Measurements from ENCODE around the gene CCDC57. TPM values are rescaled to one million over a fixed set of nuclear protein-coding genes. Genes with fewer than 3 reads are reported as not detected.

Gene CCDC57
- total RNA-seq, 1 experiment from 2014 or later = 140 TPM

DNA sequence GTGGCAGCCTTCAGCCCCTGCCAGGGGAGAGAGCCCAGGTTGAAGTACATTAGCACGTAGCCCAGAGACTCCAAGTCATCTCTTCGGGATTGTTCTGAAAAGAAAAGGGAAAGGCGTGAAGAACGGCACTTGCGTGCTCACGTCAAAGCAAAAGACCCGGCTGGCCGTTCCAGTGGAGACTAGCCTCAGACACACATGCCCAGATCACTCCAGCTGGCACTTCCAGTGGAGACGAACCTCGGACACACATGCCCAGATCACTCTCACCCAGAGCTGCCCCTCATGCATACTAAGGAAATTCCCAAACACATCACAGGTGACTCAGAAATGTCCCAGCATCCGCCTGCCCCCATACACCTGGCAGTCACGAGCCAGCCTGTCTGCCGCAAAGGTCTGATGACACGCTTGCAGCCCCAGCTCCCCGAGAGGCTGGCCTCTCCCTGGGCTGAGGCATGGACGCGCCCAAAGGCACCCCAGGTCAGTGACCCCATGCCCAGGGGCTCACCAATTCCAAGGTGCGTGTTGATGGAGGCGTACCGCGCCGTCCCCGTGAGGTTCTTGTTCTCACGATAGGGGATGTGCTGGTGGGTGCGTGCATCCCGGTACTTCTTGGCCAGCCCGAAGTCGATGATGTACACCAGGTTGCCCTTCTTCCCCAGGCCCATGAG is 40.0 kb upstream of the CCDC57 start:
- Histone ChIP-seq H3K27ac (no peak overlapping the region), H3K36me3 (ENCODE audit: low read depth) (peaks cover 9% of the 10 kb centered on the region; the same call in 1 of the 2 replicates), H2AFZ (no peak overlapping the region), H3K4me2 (no peak overlapping the region), H3K27me3 (ENCODE audit: insufficient read depth, low read depth) (no peaks in the 10 kb centered on the region), H4K20me1 (ENCODE audit: insufficient read depth) (peaks cover 78% of the 10 kb centered on the region), H3F3A (ENCODE audit: insufficient read depth, low read depth) (peaks cover 35% of the 10 kb centered on the region), H3K4me1 (replicated peaks; ENCODE audit: insufficient read depth) (peaks cover 7% of the 10 kb centered on the region), H3K9me3 (ENCODE audit: insufficient read depth, low read depth) (no peaks in the 10 kb centered on the region), H3K9me2 (ENCODE audit: insufficient read depth) (no peaks in the 10 kb centered on the region), H3K79me2 (ENCODE audit: low read depth) (peaks cover 45% of the 10 kb centered on the region), H3K4me3 (no peak overlapping the region)
- TF ChIP-seq EZH2 (IDR thresholded peaks at IDR 0.05; ENCODE audit: low read depth) = no peak
- TF ChIP-seq, protein P1, sequence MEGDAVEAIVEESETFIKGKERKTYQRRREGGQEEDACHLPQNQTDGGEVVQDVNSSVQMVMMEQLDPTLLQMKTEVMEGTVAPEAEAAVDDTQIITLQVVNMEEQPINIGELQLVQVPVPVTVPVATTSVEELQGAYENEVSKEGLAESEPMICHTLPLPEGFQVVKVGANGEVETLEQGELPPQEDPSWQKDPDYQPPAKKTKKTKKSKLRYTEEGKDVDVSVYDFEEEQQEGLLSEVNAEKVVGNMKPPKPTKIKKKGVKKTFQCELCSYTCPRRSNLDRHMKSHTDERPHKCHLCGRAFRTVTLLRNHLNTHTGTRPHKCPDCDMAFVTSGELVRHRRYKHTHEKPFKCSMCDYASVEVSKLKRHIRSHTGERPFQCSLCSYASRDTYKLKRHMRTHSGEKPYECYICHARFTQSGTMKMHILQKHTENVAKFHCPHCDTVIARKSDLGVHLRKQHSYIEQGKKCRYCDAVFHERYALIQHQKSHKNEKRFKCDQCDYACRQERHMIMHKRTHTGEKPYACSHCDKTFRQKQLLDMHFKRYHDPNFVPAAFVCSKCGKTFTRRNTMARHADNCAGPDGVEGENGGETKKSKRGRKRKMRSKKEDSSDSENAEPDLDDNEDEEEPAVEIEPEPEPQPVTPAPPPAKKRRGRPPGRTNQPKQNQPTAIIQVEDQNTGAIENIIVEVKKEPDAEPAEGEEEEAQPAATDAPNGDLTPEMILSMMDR (conservative IDR thresholded peaks at IDR 0.05) = no peak
- no TSS peak for BruUV-seq (replicated peaks)
- no peak for DNase-seq
- ChIA-PET CTCF (no interaction called here), POLR2A (ENCODE audit: unreplicated experiment) (no interaction called here)
- intact Hi-C loops (cut with micrococcal nuclease; ENCODE audit: unreplicated experiment) = no loop called here

GRCh38 chr17:82250868-82251500 is 38.3 kb upstream of the CCDC57 start:
- no peak overlapping the region for H2AFZ ChIP-seq
- ChIA-PET POLR2A (ENCODE audit: unreplicated experiment) (no interaction called here), CTCF (no interaction called here)
- no peak for DNase-seq
- intact Hi-C loops (cut with micrococcal nuclease; ENCODE audit: unreplicated experiment) = no loop called here
- peaks cover 49% of the 10 kb centered on the region for H3F3A ChIP-seq (ENCODE audit: insufficient read depth, low read depth)
- H3K27ac ChIP-seq = no peak overlapping the region
- BruUV-seq (replicated peaks) = no TSS peak
- no peak overlapping the region for H3K4me3 ChIP-seq
- TF ChIP-seq, protein P1 (conservative IDR thresholded peaks at IDR 0.05) = no peak
- TF ChIP-seq EZH2 (IDR thresholded peaks at IDR 0.05; ENCODE audit: low read depth) = no peak
- peaks cover 30% of the 10 kb centered on the region for H3K79me2 ChIP-seq (ENCODE audit: low read depth)
- peaks cover 24% of the 10 kb centered on the region for H3K4me1 ChIP-seq (replicated peaks; ENCODE audit: insufficient read depth)
- H3K27me3 ChIP-seq (ENCODE audit: insufficient read depth, low read depth) = no peaks in the 10 kb centered on the region
- no peaks in the 10 kb centered on the region for H3K9me3 ChIP-seq (ENCODE audit: insufficient read depth, low read depth)
- peaks cover 8% of the 10 kb centered on the region; the same call in 1 of the 2 replicates for H3K36me3 ChIP-seq (ENCODE audit: low read depth)
- no peak overlapping the region for H3K4me2 ChIP-seq
- H4K20me1 ChIP-seq (ENCODE audit: insufficient read depth) = peaks cover 80% of the 10 kb centered on the region
- H3K9me2 ChIP-seq (ENCODE audit: insufficient read depth) = no peaks in the 10 kb centered on the region

DNA sequence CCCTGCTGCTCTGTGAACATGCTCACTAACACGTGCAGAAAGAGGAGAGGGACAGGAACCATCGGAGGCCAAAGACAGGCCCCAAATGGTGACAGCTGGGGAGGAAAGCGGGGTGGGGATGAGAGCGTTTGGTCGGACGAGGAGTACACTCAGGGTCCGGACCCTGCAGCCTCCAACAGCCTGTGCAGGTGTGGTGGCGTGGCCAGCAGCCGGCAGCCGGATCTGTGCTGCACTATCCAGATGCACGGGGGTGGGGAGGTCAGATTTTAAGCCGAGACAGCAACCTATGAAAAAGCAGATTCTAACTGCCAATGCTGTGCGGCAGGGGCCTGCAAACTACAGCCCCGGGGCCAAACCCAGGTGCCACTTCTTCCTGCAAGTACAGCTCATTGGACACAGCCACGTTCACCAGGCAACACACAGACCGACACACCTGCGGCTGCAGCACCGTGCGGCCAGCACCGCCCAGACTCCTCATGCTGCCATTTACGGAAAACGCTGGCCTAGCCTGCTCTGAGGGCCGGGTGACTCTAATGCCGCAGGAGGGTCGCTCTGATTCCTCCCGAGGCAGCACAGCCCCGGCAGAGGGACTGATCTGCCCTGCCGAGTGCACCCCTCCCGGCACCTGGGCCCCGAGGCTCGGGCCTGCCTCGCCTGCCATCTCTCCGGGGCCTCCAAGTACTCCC is 37.4 kb upstream of the CCDC57 start:
- Histone ChIP-seq H3K9me3 (ENCODE audit: insufficient read depth, low read depth) (no peaks in the 10 kb centered on the region), H3K27ac (no peak overlapping the region), H3K4me1 (replicated peaks; ENCODE audit: insufficient read depth) (peaks cover 24% of the 10 kb centered on the region), H3K79me2 (ENCODE audit: low read depth) (peaks cover 26% of the 10 kb centered on the region), H4K20me1 (ENCODE audit: insufficient read depth) (peaks cover 80% of the 10 kb centered on the region), H3K27me3 (ENCODE audit: insufficient read depth, low read depth) (no peaks in the 10 kb centered on the region), H3K4me3 (no peak overlapping the region), H3K4me2 (no peak overlapping the region), H2AFZ (no peak overlapping the region), H3F3A (ENCODE audit: insufficient read depth, low read depth) (peaks cover 49% of the 10 kb centered on the region), H3K36me3 (ENCODE audit: low read depth) (peaks cover 11% of the 10 kb centered on the region; the same call in 1 of the 2 replicates), H3K9me2 (ENCODE audit: insufficient read depth) (no peaks in the 10 kb centered on the region)
- no peak for TF ChIP-seq EZH2 (IDR thresholded peaks at IDR 0.05; ENCODE audit: low read depth)
- TF ChIP-seq, protein P1 (conservative IDR thresholded peaks at IDR 0.05) = no peak
- no TSS peak for BruUV-seq (replicated peaks)
- POLR2A ChIA-PET (ENCODE audit: unreplicated experiment) = no interaction called here
- intact Hi-C loops (cut with micrococcal nuclease; ENCODE audit: unreplicated experiment) = loop anchor here (5.0 to 10.0 kb wide), 2 partner anchors 82 to 215 kb away; partner anchors contain the start of genes DCXR, RAC3 and SECTM1
- no peak for DNase-seq
- CTCF ChIA-PET = no interaction called here

All from PC-9 (cell line).